ENCODE data around the gene ARHGAP29. TPM values are rescaled to one million over a fixed set of nuclear protein-coding genes. Genes with fewer than 3 reads are reported as not detected.

ARHGAP29 gene
- total RNA-seq, 1 experiment from 2014 or later, result 1.8 TPM

DNA sequence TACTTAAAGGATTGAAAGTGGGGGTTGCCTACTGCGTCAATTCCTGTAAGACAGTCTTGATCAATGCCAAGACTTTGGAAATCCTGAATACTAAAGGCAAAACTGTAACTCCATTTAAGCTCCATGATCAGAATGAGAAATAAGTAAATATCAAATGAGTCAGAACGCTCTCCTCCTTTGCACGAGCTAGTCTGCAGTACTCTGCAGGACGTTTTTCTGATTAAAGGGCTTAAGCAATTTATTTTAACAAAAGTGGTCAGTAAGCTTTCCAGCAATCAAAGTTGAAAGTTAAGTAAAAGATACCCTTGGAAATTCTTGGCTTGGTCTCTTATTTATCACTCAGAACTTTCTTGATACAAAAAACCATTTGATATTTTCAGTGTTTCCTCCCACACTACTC is 35.7 kb upstream of the ARHGAP29 start:
- Histone ChIP-seq H3K4me3 (ENCODE audit: low read depth, low read length, poor library complexity, severe bottlenecking) (no peak overlapping the region), H3K4me1 (ENCODE audit: insufficient read depth, low read length, poor library complexity, severe bottlenecking) (no peaks in the 10 kb centered on the region), H3K36me3 (ENCODE audit: insufficient read depth, low read length, poor library complexity, severe bottlenecking) (no peaks in the 10 kb centered on the region), H3K27me3 (replicated peaks; ENCODE audit: insufficient read depth, low read depth, low read length, poor library complexity) (no peaks in the 10 kb centered on the region), H3K27ac (ENCODE audit: low read depth, low read length, poor library complexity, severe bottlenecking) (no peak overlapping the region), H3K9me3 (ENCODE audit: low read depth, low read length, poor library complexity, severe bottlenecking) (no peaks in the 10 kb centered on the region)
- intact Hi-C loops (cut with micrococcal nuclease; ENCODE audit: unreplicated experiment), result no loop called here
- CTCF ChIA-PET, result no interaction called here
- TF ChIP-seq, protein P1, sequence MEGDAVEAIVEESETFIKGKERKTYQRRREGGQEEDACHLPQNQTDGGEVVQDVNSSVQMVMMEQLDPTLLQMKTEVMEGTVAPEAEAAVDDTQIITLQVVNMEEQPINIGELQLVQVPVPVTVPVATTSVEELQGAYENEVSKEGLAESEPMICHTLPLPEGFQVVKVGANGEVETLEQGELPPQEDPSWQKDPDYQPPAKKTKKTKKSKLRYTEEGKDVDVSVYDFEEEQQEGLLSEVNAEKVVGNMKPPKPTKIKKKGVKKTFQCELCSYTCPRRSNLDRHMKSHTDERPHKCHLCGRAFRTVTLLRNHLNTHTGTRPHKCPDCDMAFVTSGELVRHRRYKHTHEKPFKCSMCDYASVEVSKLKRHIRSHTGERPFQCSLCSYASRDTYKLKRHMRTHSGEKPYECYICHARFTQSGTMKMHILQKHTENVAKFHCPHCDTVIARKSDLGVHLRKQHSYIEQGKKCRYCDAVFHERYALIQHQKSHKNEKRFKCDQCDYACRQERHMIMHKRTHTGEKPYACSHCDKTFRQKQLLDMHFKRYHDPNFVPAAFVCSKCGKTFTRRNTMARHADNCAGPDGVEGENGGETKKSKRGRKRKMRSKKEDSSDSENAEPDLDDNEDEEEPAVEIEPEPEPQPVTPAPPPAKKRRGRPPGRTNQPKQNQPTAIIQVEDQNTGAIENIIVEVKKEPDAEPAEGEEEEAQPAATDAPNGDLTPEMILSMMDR (conservative IDR thresholded peaks at IDR 0.05; ENCODE audit: low read depth, low read length), result no peak
- POLR2A ChIA-PET (ENCODE audit: low non-redundant PET), result no interaction called here
- no peak for DNase-seq (ENCODE audit: low spot score)
- BruUV-seq (replicated peaks), result no TSS peak

DNA sequence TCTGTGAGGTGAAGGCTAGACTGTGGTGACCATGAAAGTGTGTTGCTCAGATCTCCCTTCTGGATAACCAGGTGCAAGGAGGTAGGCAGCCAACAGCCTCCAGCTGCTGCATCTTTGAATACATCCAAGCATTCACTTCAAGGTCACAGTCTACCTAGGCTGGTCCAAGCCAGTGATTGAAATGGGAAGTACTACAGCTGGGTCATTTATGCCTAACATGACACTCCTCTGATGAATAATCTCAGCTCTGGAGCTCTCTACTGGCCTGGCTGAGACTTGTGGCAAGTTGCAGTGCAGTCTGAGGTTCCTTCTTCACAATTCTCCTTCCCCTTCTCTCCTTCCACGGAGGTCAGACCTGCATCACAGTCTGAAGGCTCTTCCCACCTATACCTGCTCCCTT is 35.0 kb upstream of the ARHGAP29 start:
- H3K27me3 ChIP-seq (replicated peaks; ENCODE audit: insufficient read depth, low read depth, low read length, poor library complexity), result no peaks in the 10 kb centered on the region
- ChIA-PET POLR2A (ENCODE audit: low non-redundant PET) (no interaction called here), CTCF (no interaction called here)
- no peaks in the 10 kb centered on the region for H3K36me3 ChIP-seq (ENCODE audit: insufficient read depth, low read length, poor library complexity, severe bottlenecking)
- no TSS peak for BruUV-seq (replicated peaks)
- intact Hi-C loops (cut with micrococcal nuclease; ENCODE audit: unreplicated experiment), result no loop called here
- H3K9me3 ChIP-seq (ENCODE audit: low read depth, low read length, poor library complexity, severe bottlenecking), result no peaks in the 10 kb centered on the region
- no peak for DNase-seq (ENCODE audit: low spot score)
- no peak overlapping the region for H3K27ac ChIP-seq (ENCODE audit: low read depth, low read length, poor library complexity, severe bottlenecking)
- H3K4me1 ChIP-seq (ENCODE audit: insufficient read depth, low read length, poor library complexity, severe bottlenecking), result no peaks in the 10 kb centered on the region
- no peak for TF ChIP-seq EZH2 (IDR thresholded peaks at IDR 0.05; ENCODE audit: borderline replicate concordance, low read depth, low read length, poor library complexity, severe bottlenecking)
- TF ChIP-seq, protein P1 (conservative IDR thresholded peaks at IDR 0.05; ENCODE audit: low read depth, low read length), result no peak
- no peak overlapping the region for H3K4me3 ChIP-seq (ENCODE audit: low read depth, low read length, poor library complexity, severe bottlenecking)

- DNase-seq (ENCODE audit: low spot score), result no peak
- Histone ChIP-seq H3K9me3 (ENCODE audit: low read depth, low read length, poor library complexity, severe bottlenecking) (no peaks in the 10 kb centered on the region), H3K4me1 (ENCODE audit: insufficient read depth, low read length, poor library complexity, severe bottlenecking) (no peaks in the 10 kb centered on the region), H3K4me3 (ENCODE audit: low read depth, low read length, poor library complexity, severe bottlenecking) (no peak overlapping the region), H3K27me3 (replicated peaks; ENCODE audit: insufficient read depth, low read depth, low read length, poor library complexity) (no peaks in the 10 kb centered on the region), H3K36me3 (ENCODE audit: insufficient read depth, low read length, poor library complexity, severe bottlenecking) (no peaks in the 10 kb centered on the region), H3K27ac (ENCODE audit: low read depth, low read length, poor library complexity, severe bottlenecking) (no peak overlapping the region)
- no peak for TF ChIP-seq EZH2 (IDR thresholded peaks at IDR 0.05; ENCODE audit: borderline replicate concordance, low read depth, low read length, poor library complexity, severe bottlenecking)
- TF ChIP-seq, protein P1 (conservative IDR thresholded peaks at IDR 0.05; ENCODE audit: low read depth, low read length), result no peak
- CTCF ChIA-PET, result no interaction called here
- no TSS peak for BruUV-seq (replicated peaks)
- POLR2A ChIA-PET (ENCODE audit: low non-redundant PET), result no interaction called here
- intact Hi-C loops (cut with micrococcal nuclease; ENCODE audit: unreplicated experiment), result no loop called here
These were observed 34.0 kb upstream of the ARHGAP29 start for GRCh38 chr1:94271373-94271772.

Measured in A673 (cell line).